NCI-H82 treated with DMSO at 0.1 percent for 48 hours (cell line): ENCODE data around the gene CYB5R2.
"Not testable (repeated sequence)": the region's sequence is repeated elsewhere in the genome, so short reads cannot be mapped to it uniquely, and the experiment has no call there.

ENCODE experiments used
- DNase-seq: peaks from one replicate; lab custom pipeline; 2025; ENCODE audit not compliant: unreplicated experiment; lab: John Stamatoyannopoulos, UW

The CYB5R2 gene

DNA sequence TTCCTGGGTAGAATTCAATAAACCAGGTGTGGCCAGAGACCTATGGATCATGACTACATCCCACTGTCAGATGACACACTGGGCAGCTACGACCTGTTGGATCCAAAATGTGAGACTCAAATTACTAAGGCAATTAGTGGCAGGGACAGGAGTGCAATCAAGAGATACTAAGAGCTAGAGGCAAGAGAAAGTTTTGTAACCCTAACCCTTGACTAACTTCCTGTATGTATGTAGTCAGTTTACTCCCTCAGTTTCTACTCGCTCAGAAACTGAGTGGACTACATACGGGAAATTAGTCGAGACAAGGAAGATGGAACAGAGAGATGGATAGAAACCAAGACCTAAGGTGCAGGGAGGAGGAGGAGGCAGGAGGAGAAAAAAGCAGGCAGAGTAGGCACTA lies 2.7 kb downstream of the CYB5R2 start:
- DNase-seq, result no peak

- no peak for DNase-seq
These were observed 4.4 kb downstream of the CYB5R2 start for GRCh38 chr11:7668911-7669310.

- no peak for DNase-seq
These were observed 4.8 kb downstream of the CYB5R2 start for GRCh38 chr11:7668464-7668863.

DNA sequence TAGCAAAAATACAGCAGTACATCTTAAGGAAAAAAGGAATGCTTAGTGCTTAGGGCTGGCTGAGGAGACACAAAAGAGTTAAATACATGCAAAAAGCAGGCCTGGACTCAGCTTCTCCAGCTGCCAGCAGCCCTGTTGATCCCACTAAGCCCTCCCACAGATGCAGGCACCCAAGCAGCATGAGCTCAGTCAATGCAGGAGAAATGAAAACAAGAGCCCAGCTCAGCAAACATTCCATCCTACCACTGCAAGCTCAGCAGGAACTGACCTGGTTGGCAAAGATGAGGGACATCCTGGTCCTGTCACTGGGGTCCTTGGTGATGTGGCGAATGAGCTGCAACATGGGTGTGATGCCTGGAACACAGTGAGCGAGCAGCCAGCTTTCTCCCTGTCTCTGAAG lies 5.8 kb downstream of the CYB5R2 start:
- DNase-seq, result no peak

- no peak for DNase-seq
These were observed 6.9 kb downstream of the CYB5R2 start for GRCh38 chr11:7666292-7666866.

DNA sequence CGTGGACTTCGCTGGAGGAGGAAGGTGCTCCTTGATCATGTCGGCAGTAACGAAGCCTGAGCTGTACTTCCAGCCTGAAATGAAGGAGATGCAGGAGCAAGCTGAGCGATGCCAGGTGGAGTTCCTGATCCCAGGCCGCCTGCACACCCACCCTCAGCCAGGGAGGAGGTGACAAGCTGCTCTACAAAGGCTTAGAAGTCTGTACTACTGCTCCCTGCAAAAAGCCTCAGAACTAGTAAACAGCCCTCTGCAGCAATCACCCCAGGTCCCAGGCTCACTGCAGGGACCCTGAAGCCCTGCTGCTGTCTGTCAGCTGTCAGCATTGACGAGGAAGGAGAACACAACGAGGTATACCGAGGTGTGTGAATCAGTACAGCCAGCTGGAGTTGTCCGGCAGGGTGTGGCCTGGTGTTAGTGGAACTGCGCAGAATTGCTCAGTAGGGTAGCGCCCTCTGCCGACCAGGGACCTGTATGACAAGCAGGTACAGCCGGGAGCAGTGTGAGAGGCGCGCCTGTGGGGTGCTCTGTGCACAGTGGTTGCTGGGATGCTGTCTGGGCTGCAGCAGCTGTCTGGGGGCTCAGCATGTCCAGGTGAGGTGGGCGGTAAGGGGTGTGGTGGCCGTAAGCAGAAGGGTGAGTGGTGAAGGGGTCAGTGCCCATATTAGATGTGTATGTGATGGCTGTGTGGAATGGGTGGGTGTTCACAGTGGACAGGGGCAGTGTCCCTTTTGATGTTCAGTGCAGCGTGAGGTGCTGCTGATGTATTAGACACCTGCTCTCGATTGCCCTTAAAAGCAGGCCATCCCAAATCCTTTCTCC lies 7.6 kb downstream of the CYB5R2 start:
- DNase-seq, result peak; percentile 15

DNA sequence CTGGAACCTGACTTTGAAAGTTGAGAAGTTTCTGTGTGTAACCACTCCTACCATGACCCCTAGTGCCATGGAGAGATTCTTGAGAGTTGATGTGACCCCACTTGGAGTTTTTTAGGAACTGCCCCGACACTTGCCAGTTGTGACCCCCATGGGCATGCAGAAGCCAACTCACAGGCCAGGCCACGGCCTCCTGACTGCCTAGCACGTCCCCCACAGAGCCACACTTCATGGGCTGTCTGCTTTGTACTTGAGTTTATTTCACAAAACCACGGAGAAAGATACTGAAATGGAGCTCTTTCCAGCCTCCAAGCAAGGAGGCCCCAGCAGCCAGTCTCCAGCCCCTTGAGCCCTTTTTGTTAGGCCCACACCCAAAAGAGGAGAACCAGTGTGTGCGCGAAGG lies 8.4 kb downstream of the CYB5R2 start:
- DNase-seq, result no peak

GRCh38 chr11:7663531-7663930 lies 9.8 kb downstream of the CYB5R2 start:
- not testable (repeated sequence) for DNase-seq

GRCh38 chr11:7657306-7658025 lies 15.8 kb downstream of the CYB5R2 start:
- DNase-seq, result no peak

- no peak for DNase-seq
These were observed 16.6 kb downstream of the CYB5R2 start for GRCh38 chr11:7656704-7657103.

DNA sequence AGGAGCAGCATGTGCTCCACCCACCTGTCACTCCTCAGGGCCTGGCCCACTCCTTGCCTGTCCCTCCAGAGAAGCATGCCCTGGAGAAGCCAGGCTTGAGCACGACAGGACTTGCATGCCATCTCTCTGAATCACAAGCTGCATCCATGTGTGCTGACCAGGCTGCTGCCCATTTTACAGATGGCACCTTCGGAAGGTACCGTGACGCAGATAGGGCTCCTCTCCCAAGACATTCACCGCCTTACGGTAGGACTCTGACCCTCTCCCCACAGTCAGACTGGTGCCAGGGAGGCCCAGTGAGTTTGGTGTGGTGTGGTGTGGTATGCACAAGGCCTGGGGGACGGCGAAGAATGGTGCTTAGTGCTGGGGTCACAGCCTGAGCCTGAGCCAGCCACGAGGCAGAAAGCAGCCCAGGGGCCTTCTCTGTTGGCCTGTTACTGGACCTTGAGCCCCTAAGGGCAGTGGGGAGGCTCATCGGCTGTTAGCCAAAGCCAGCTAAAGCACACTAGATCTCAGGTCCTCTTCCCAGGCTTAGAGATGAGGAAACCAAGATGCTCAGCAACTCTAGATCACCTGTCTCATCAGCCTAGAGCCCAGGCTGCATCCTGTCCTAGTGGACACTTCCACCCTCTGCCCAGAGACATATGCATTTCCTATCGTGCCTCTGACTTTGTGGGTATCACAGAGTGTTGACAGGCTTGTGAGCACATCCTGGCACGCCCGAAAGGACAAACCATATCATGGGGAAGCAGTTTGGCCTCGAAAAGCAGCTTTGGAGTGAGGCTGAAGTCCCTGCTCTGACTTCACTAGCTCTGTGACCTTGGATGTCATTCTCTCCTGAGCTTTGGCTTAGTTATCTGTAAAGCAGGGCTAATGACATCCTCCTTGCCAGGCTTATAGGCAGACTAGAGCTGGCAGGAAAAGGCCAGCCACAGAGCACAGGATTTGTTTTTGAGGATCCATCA lies 17.8 kb downstream of the CYB5R2 start:
- no peak for DNase-seq

DNA sequence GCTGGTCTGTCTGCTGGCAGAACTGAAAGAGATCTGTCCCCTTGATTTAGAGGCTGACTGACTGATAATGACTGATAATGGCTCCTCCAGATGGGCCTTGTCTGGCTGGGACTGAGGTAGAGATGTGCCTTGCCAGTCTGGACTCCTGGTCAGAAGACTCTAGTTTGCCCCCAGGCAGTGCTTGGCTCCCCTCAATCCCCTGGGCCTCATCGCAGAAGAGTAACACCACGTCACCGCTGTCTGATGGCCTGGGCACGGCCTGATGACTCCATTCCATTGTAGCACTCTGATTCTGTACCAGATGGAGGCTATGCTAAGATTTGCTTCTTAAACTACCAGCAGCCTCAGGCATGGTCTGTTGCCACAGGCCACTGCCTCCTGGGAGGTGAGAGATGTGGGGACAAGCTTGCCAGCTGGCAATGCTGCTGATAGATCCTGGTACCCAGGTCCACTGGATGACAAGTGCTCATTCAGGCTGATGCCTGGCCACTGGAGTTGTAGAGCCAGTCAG lies 19.1 kb downstream of the CYB5R2 start:
- DNase-seq, result no peak

- DNase-seq, result no peak
These were observed 21.6 kb downstream of the CYB5R2 start for GRCh38 chr11:7651700-7652099.

GRCh38 chr11:7651140-7651551 lies 22.2 kb downstream of the CYB5R2 start:
- no peak for DNase-seq

DNA sequence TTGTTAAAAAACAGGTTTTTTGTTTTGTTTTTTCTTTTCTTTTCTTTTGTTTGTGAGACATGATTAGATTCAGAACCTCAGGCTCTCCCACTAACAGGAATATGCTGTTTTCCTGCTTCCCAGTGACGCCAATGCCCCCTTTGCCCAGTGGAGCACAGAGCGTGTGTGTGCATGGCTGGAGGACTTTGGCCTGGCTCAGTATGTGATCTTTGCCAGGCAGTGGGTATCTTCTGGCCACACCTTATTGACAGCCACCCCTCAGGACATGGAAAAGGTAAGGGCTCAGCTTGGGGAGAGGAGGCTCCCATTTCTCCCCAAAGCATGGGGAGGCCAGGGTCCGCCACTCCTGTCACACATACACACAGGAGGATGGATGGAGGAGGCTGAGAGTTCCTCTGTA lies 25.0 kb downstream of the CYB5R2 start:
- DNase-seq, result no peak

GRCh38 chr11:7646866-7647265 lies 26.4 kb downstream of the CYB5R2 start:
- DNase-seq, result no peak

DNA sequence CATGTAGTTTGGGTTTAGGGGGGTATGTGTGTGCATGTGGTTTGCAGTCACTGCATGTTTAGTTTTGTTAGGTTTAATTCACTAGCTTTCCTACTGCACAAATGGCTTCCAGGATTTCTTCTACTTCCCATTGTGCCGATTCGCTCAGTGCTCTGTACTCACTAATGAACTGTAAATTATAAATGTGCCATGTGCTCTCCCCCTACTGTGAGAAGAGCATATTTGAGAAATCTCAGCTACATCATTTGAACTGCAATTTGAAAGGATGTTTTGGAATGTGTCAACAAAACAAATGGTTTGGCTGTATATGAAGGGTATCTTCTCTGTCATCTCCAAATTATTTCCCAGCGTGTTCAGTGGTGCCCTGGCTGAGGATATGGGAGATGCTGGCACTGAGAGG lies 28.1 kb downstream of the CYB5R2 start:
- no peak for DNase-seq

DNA sequence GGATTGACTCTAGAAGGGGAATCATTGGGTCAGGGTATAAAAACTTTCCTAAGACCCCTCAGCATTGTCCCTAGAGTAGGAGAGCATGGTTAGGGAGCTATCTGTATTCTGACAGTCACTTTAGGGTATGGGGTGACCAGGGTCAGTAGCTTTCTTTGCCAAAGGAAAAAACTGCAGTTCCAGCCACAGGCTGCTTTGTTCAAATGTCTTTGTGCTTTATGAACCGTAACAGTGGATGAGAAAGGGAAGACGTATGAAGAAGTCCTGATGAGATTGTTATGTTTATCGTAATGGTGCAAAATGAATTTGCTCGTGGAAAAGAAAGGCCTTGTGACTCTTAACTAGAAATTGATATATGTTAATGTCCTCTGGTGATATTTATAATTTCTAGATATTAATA lies 30.0 kb downstream of the CYB5R2 start:
- no peak for DNase-seq

DNA sequence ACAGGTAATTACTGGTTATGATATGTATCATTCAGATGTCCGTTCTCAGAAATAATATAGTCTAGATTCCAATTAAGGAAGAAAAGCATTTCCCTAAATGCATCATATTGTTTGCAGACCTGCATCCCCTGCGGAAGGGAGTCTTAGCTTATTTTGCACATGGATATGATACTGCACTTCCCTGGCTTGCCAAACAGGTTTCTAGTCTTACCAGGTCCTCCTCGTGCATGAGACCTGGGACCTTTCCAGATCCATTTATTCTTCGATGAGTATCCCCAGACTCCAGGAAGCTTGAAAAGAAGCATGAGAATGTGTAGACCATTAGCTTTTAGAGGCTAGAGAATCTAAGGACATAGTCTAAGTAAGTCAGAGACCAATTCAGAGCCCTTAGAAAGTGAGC lies 30.6 kb downstream of the CYB5R2 start:
- no peak for DNase-seq

GRCh38 chr11:7640816-7641215 lies 32.5 kb downstream of the CYB5R2 start:
- no peak for DNase-seq

GRCh38 chr11:7639643-7640025 lies 33.7 kb downstream of the CYB5R2 start:
- no peak for DNase-seq
